ENCODE results near the gene TKTL1. TPM values are rescaled to one million over a fixed set of nuclear protein-coding genes. Genes with fewer than 3 reads are reported as not detected.
"Not testable (repeated sequence)": the region's sequence is repeated elsewhere in the genome, so short reads cannot be mapped to it uniquely, and the experiment has no call there.

TKTL1 gene
- total RNA-seq, 1 donor from 2014 or later: not detected

GRCh38 chrX:154294791-154295574, 612 bp upstream of the TKTL1 start, which contains the start of gene TEX28:
Gene TEX28, minus strand, starts transcription at chrX:154295124. Its CDS starts 3,007 bp downstream, at chrX:154292117.
- no peak for TF ChIP-seq CTCF (IDR thresholded peaks at IDR 0.05; ENCODE audit: insufficient read depth, low read length, severe bottlenecking)
- no peak within 1 kb of the TSS for H3K4me3 ChIP-seq (ENCODE audit: low read depth, low read length)
- H3K36me3 ChIP-seq (ENCODE audit: control insufficient read depth, insufficient read depth, low read length): no peaks in the 10 kb centered on the region
- FAIRE-seq (no peak), DNase-seq (ENCODE audit: low read depth) (no peak)
- no peaks in the 10 kb centered on the region for H3K27me3 ChIP-seq (ENCODE audit: control insufficient read depth, insufficient read depth, low read length)

GRCh38 chrX:154296731-154297130, 1.1 kb downstream of the TKTL1 start:
- no peak for FAIRE-seq
- no peak overlapping the region for H3K4me3 ChIP-seq (ENCODE audit: low read depth, low read length)
- no peak for DNase-seq (ENCODE audit: low read depth)
- H3K27me3 ChIP-seq (ENCODE audit: control insufficient read depth, insufficient read depth, low read length): no peaks in the 10 kb centered on the region
- no peak for TF ChIP-seq CTCF (IDR thresholded peaks at IDR 0.05; ENCODE audit: insufficient read depth, low read length, severe bottlenecking)
- no peaks in the 10 kb centered on the region for H3K36me3 ChIP-seq (ENCODE audit: control insufficient read depth, insufficient read depth, low read length)

GRCh38 chrX:154298312-154298711, 2.7 kb downstream of the TKTL1 start:
- Histone ChIP-seq H3K36me3 (ENCODE audit: control insufficient read depth, insufficient read depth, low read length) (no peaks in the 10 kb centered on the region), H3K27me3 (ENCODE audit: control insufficient read depth, insufficient read depth, low read length) (no peaks in the 10 kb centered on the region), H3K4me3 (ENCODE audit: low read depth, low read length) (no peak overlapping the region)
- FAIRE-seq: no peak
- no peak for TF ChIP-seq CTCF (IDR thresholded peaks at IDR 0.05; ENCODE audit: insufficient read depth, low read length, severe bottlenecking)
- peak; percentile 30 for DNase-seq (ENCODE audit: low read depth)

- Histone ChIP-seq H3K27me3 (ENCODE audit: control insufficient read depth, insufficient read depth, low read length) (no peaks in the 10 kb centered on the region), H3K36me3 (ENCODE audit: control insufficient read depth, insufficient read depth, low read length) (no peaks in the 10 kb centered on the region), H3K4me3 (ENCODE audit: low read depth, low read length) (no peak overlapping the region)
- no peak for DNase-seq (ENCODE audit: low read depth)
- FAIRE-seq: no peak
- no peak for TF ChIP-seq CTCF (IDR thresholded peaks at IDR 0.05; ENCODE audit: insufficient read depth, low read length, severe bottlenecking)
Observed at GRCh38 chrX:154300816-154301215, 5.2 kb downstream of the TKTL1 start.

GRCh38 chrX:154302998-154303397, 7.4 kb downstream of the TKTL1 start:
- not testable (repeated sequence) for FAIRE-seq

GRCh38 chrX:154303476-154303875, 7.9 kb downstream of the TKTL1 start:
- TF ChIP-seq CTCF (IDR thresholded peaks at IDR 0.05; ENCODE audit: insufficient read depth, low read length, severe bottlenecking): no peak
- H3K36me3 ChIP-seq (ENCODE audit: control insufficient read depth, insufficient read depth, low read length): no peaks in the 10 kb centered on the region
- no peak for FAIRE-seq
- H3K27me3 ChIP-seq (ENCODE audit: control insufficient read depth, insufficient read depth, low read length): no peaks in the 10 kb centered on the region
- no peak for DNase-seq (ENCODE audit: low read depth)
- no peak overlapping the region for H3K4me3 ChIP-seq (ENCODE audit: low read depth, low read length)

More at GRCh38 chrX:154302998-154303397, 7.4 kb downstream of the TKTL1 start:
- not testable (repeated sequence) for H3K4me3 ChIP-seq (ENCODE audit: low read depth, low read length); DNase-seq (ENCODE audit: low read depth); H3K36me3 ChIP-seq (ENCODE audit: control insufficient read depth, insufficient read depth, low read length); H3K27me3 ChIP-seq (ENCODE audit: control insufficient read depth, insufficient read depth, low read length)
